Urinary bladder (tissue), 4 donors: ENCODE measurements around the gene CACHD1. TPM values are rescaled to one million over a fixed set of nuclear protein-coding genes. Genes with fewer than 3 reads are reported as not detected.
"Not testable (repeated sequence)": the region's sequence is repeated elsewhere in the genome, so short reads cannot be mapped to it uniquely, and the experiment has no call there.

Experiments used
- DNase-seq: peaks from one replicate; pipeline ENCODE4 v3.0.0-alpha.2; 2015; ENCODE audit errors: extremely low spot score
- H3K27ac ChIP-seq: one replicate; pipeline ENCODE4 v1.5.1; 2013; ENCODE audit warnings: low read depth, mild to moderate bottlenecking, moderate library complexity
- H3K36me3 ChIP-seq: one replicate; pipeline ENCODE4 v1.6.1; 2013; ENCODE audit warnings: mild to moderate bottlenecking, moderate library complexity; ENCODE audit not compliant: insufficient read depth
- H3K4me1 ChIP-seq: one replicate; pipeline ENCODE4 v1.6.1; 2013; ENCODE audit warnings: mild to moderate bottlenecking, moderate library complexity; ENCODE audit not compliant: insufficient read depth
- H3K4me3 ChIP-seq: one replicate; pipeline ENCODE4 v1.5.1; 2013; ENCODE audit warnings: low read depth, low read length
- WGBS: extraction: QIAGEN DNeasy Blood & Tissue Kit; methylation state at CpG from one replicate; pipeline ENCODE4 v1.1.7; 2013; 5-methylcytosine and 5-hydroxymethylcytosine counted together
- polyA plus RNA-seq: library from polyadenylated mRNA; stranded (reverse); fragments of 200-250 nt; gene quantifications from one replicate; pipeline ENCODE4 v1.2.3, GENCODE V29; 2013
- total RNA-seq: library from RNA; depleted of rRNA; stranded (reverse); fragments of >200 nt; gene quantifications from one replicate; pipeline ENCODE4 v1.2.3, GENCODE V29; 2014
- donor health status: healthy with polysubstance abuse.
- donor health status: healthy.

CACHD1 gene
- total and polyA plus RNA-seq, 2 donors, result 7.5 to 22.3 TPM

GRCh38 chr1:64701071-64701470 is 231.1 kb downstream of the CACHD1 start:
- Histone ChIP-seq H3K4me3 (no peak overlapping the region), H3K36me3 (no peaks in the 10 kb centered on the region), H3K4me1 (no peaks in the 10 kb centered on the region), H3K27ac (no peak overlapping the region)
- no peak for DNase-seq
- 84% methylated on average over 5 of the region's 5 CpGs for WGBS

GRCh38 chr1:64701886-64702285 is 232.0 kb downstream of the CACHD1 start:
- DNase-seq, result no peak
- no peaks in the 10 kb centered on the region for H3K4me1 ChIP-seq
- H3K36me3 ChIP-seq, result no peaks in the 10 kb centered on the region
- 71% methylated on average over 2 of the region's 2 CpGs for WGBS
- no peak overlapping the region for H3K4me3 ChIP-seq
- H3K27ac ChIP-seq, result no peak overlapping the region

GRCh38 chr1:64702670-64703069 is 232.7 kb downstream of the CACHD1 start:
- H3K4me1 ChIP-seq, DNase-seq, H3K4me3 ChIP-seq, H3K27ac ChIP-seq, H3K36me3 ChIP-seq: not testable (repeated sequence)
- WGBS, result 87% methylated on average over 3 of the region's 3 CpGs

- H3K27ac ChIP-seq, result no peak overlapping the region
- WGBS, result 85% methylated on average over 2 of the region's 2 CpGs
- no peak for DNase-seq
- H3K4me1 ChIP-seq, result no peaks in the 10 kb centered on the region
- H3K36me3 ChIP-seq, result no peaks in the 10 kb centered on the region
- H3K4me3 ChIP-seq, result no peak overlapping the region
Observed at GRCh38 chr1:64703600-64703999, 233.7 kb downstream of the CACHD1 start.

- Histone ChIP-seq H3K4me3 (no peak overlapping the region), H3K4me1 (no peaks in the 10 kb centered on the region), H3K36me3 (no peaks in the 10 kb centered on the region), H3K27ac (no peak overlapping the region)
- 50% methylated on average over 1 of the region's 1 CpG for WGBS
- DNase-seq, result no peak
Observed at GRCh38 chr1:64705591-64705990, 235.7 kb downstream of the CACHD1 start.

GRCh38 chr1:64711266-64711665 is 241.3 kb downstream of the CACHD1 start:
- Histone ChIP-seq H3K27ac (no peak overlapping the region), H3K36me3 (no peaks in the 10 kb centered on the region), H3K4me1 (no peaks in the 10 kb centered on the region), H3K4me3 (no peak overlapping the region)
- DNase-seq, result no peak
- 45% methylated on average over 1 of the region's 1 CpG for WGBS

GRCh38 chr1:64712049-64712448 is 242.1 kb downstream of the CACHD1 start:
- Histone ChIP-seq H3K4me1 (no peaks in the 10 kb centered on the region), H3K36me3 (no peaks in the 10 kb centered on the region), H3K4me3 (no peak overlapping the region), H3K27ac (no peak overlapping the region)
- no peak for DNase-seq
- WGBS, result 79% methylated on average over 2 of the region's 2 CpGs

GRCh38 chr1:64715186-64715585 is 245.3 kb downstream of the CACHD1 start:
- Histone ChIP-seq H3K36me3 (no peaks in the 10 kb centered on the region), H3K27ac (no peak overlapping the region), H3K4me3 (no peak overlapping the region), H3K4me1 (no peaks in the 10 kb centered on the region)
- no peak for DNase-seq
- 76% methylated on average over 2 of the region's 2 CpGs for WGBS

GRCh38 chr1:64721135-64721534 is 251.2 kb downstream of the CACHD1 start:
- H3K27ac ChIP-seq, result no peak overlapping the region
- H3K4me3 ChIP-seq, result no peak overlapping the region
- H3K4me1 ChIP-seq, result no peaks in the 10 kb centered on the region
- DNase-seq, result no peak
- H3K36me3 ChIP-seq, result no peaks in the 10 kb centered on the region
- WGBS, result 32% methylated on average over 2 of the region's 2 CpGs

- Histone ChIP-seq H3K27ac (no peak overlapping the region), H3K36me3 (no peaks in the 10 kb centered on the region), H3K4me1 (no peaks in the 10 kb centered on the region), H3K4me3 (no peak overlapping the region)
- DNase-seq, result no peak
- WGBS, result 63% methylated on average over 2 of the region's 2 CpGs
Observed at GRCh38 chr1:64721576-64722145, 251.7 kb downstream of the CACHD1 start.

GRCh38 chr1:64727861-64728260 is 257.9 kb downstream of the CACHD1 start:
- WGBS, result 83% methylated on average over 1 of the region's 1 CpG
- H3K4me1 ChIP-seq, result no peaks in the 10 kb centered on the region

GRCh38 chr1:64733581-64734286 is 263.8 kb downstream of the CACHD1 start:
- H3K27ac ChIP-seq, result no peak overlapping the region
- no peak overlapping the region for H3K4me3 ChIP-seq
- H3K36me3 ChIP-seq, result no peaks in the 10 kb centered on the region
- H3K4me1 ChIP-seq, result no peaks in the 10 kb centered on the region
- DNase-seq, result no peak
- 71% methylated on average over 3 of the region's 3 CpGs for WGBS

More at GRCh38 chr1:64727861-64728260, 257.9 kb downstream of the CACHD1 start:
- no peak for DNase-seq
- Histone ChIP-seq H3K36me3 (no peaks in the 10 kb centered on the region), H3K4me3 (no peak overlapping the region), H3K27ac (no peak overlapping the region)

GRCh38 chr1:64734287-64734652 is 264.3 kb downstream of the CACHD1 start:
- Histone ChIP-seq H3K36me3 (no peaks in the 10 kb centered on the region), H3K4me3 (no peak overlapping the region), H3K4me1 (no peaks in the 10 kb centered on the region), H3K27ac (no peak overlapping the region)
- WGBS, result 52% methylated on average over 3 of the region's 3 CpGs
- DNase-seq, result no peak

- not testable (repeated sequence) for H3K4me1 ChIP-seq, H3K27ac ChIP-seq, H3K36me3 ChIP-seq, DNase-seq, H3K4me3 ChIP-seq
- 98% methylated on average over 1 of the region's 1 CpG for WGBS
Observed at GRCh38 chr1:64740687-64741086, 270.8 kb downstream of the CACHD1 start.
